ENCODE results near the gene SRF. TPM values are rescaled to one million over a fixed set of nuclear protein-coding genes. Genes with fewer than 3 reads are reported as not detected.

The SRF gene
- 100 to 1,000 TPM in 1 of 4 donors, 10 to 100 TPM in 3; 18.2 to 109 (median 36.9) TPM for total RNA-seq

DNA sequence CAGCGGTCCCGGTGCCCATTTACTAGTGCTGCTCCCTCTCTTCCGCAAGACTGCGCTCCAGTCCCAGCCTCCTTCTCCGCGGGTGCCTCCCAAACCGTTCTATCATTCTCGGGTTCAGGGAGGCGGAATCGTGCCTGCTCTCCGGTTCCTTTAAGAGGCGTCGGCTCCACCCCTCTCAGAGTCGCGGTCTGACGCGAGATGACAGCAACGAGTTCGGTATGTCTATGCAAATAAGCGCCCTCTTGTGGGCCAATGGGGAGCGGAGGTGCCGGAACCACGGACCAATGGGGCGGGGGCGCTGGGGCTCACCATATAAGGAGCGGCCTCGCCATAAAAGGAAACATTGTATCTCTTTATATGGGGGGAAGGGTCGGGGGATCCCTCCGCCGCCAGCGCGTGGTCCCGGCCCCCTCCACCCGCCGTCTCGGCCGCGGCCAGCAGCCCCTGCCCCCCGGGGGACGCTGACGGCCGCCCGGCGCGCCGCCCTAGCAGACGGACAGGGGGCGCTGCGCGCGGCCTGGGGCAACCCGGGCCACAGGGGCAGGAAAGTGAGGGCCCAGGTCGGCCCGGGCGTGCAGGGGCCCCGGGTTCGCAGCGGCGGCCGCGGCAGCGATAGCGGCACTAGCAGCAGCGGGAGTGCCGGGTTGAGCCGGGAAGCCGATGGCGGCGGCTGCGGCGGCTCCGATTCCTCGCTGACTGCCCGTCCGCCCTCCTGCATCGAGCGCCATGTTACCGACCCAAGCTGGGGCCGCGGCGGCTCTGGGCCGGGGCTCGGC, at the start of gene SRF:
Gene SRF (plus strand): TSS at position 339 of the 776 bp plus-strand sequence. CDS start 388 bp downstream, at position 727.
- H3K9me3 ChIP-seq = no peaks in the 10 kb centered on the region
- DNase-seq = peak; percentile 99 to 100
- no peaks in the 10 kb centered on the region for H3K36me3 ChIP-seq
- H3K27ac ChIP-seq = peak within 1 kb of the TSS; percentile 97 to 100
- peak within 1 kb of the TSS; percentile 80 to 100 for H3K4me3 ChIP-seq
- no peaks in the 10 kb centered on the region for H3K27me3 ChIP-seq
- intact Hi-C loops (cut with DNase I; ENCODE audit: low total_unique reads) = no loop called here
- peaks cover 8 to 13% of the 10 kb centered on the region in 2 donors for H3K4me1 ChIP-seq
- TF ChIP-seq CTCF (IDR thresholded peaks at IDR 0.05) (peak; percentile 6 to 90 (median 84)), POLR2A (IDR thresholded peaks at IDR 0.05) (peak; percentile 90 to 94)

DNA sequence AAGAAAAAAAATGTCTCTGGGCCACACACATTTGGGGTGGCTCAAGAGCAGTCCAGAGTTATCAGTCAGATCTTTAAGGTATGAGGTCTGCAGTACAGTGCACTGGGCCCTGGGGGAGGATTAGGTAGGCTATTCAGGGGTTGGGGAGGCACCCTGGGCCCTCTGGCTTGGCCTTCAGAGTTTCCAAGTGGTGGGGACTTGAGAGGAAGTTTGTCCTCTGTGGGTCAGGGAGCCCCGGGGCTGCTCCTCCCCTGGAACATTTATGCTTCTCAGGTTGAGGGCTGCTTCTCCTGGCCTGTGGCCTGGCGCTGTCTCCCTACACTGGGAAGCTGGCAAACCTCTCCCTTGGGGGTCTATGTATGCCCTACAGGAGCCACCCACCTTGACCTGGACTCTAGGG, 48.9 kb upstream of the SRF start:
- no peak overlapping the region for H3K4me3 ChIP-seq
- no peaks in the 10 kb centered on the region for H3K27me3 ChIP-seq
- H3K4me1 ChIP-seq = peaks cover 4 to 22% of the 10 kb centered on the region in 2 donors
- no peaks in the 10 kb centered on the region for H3K9me3 ChIP-seq
- TF ChIP-seq POLR2A (IDR thresholded peaks at IDR 0.05) (no peak), CTCF (IDR thresholded peaks at IDR 0.05) (no peak)
- no peaks in the 10 kb centered on the region for H3K36me3 ChIP-seq
- H3K27ac ChIP-seq = peak overlapping the region; percentile 78 to 86
- DNase-seq = no peak
- intact Hi-C loops (cut with DNase I; ENCODE audit: low total_unique reads) = loop anchor here (10.0 kb wide), 1 partner anchor 47 kb away; the partner anchor contains the start of gene PTK7

- H3K36me3 ChIP-seq = no peaks in the 10 kb centered on the region
- TF ChIP-seq CTCF (IDR thresholded peaks at IDR 0.05) (no peak), POLR2A (IDR thresholded peaks at IDR 0.05) (no peak)
- no peak for DNase-seq
- no peaks in the 10 kb centered on the region for H3K27me3 ChIP-seq
- H3K4me1 ChIP-seq = peaks cover 4 to 26% of the 10 kb centered on the region in 2 donors
- intact Hi-C loops (cut with DNase I; ENCODE audit: low total_unique reads) = loop anchor here (10.0 kb wide), 1 partner anchor 49 kb away; the partner anchor contains the start of gene PTK7
- peak overlapping the region; percentile 78 to 86 for H3K27ac ChIP-seq
- no peaks in the 10 kb centered on the region for H3K9me3 ChIP-seq
- no peak overlapping the region for H3K4me3 ChIP-seq
These were observed 47.4 kb upstream of the SRF start for GRCh38 chr6:43123461-43124314.

DNA sequence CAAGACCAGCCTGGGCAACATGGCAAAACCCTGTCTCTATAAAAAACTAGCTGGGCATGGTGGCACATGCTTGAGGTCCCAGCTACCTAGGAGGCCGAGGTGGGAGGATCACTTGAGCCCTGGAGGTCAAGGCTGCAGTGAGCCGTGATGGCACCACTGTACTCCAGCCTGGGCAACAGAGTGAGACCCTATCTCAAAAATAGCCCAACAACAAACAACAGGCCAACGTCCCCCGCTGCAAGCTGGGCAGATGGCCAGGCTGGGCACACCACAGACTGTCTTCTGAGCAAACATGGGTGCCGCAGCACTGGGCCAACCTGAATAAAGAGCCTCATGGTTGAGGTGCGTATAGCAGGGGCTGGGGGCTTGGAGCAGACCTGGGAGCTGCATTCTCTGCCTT, 46.6 kb upstream of the SRF start:
- no peaks in the 10 kb centered on the region for H3K36me3 ChIP-seq
- H3K4me1 ChIP-seq = peaks cover 4 to 34% of the 10 kb centered on the region in 2 donors
- no peaks in the 10 kb centered on the region for H3K27me3 ChIP-seq
- H3K9me3 ChIP-seq = no peaks in the 10 kb centered on the region
- intact Hi-C loops (cut with DNase I; ENCODE audit: low total_unique reads) = loop anchor here (10.0 kb wide), 1 partner anchor 50 kb away; the partner anchor contains the start of gene PTK7
- peak overlapping the region; percentile 78 to 86 for H3K27ac ChIP-seq
- H3K4me3 ChIP-seq = no peak overlapping the region
- TF ChIP-seq POLR2A (IDR thresholded peaks at IDR 0.05) (no peak), CTCF (IDR thresholded peaks at IDR 0.05) (no peak)
- no peak for DNase-seq

Measured in uterus (tissue), 4 donors.